Activated CD8-positive, alpha-beta memory T cell treated with anti-CD3 and anti-CD28 coated beads, Interleukin-2, amount 50 U/mL, for 24 hours (primary cell): ENCODE measurements around the gene SLC22A4.

Experiments used
- DNase-seq: peaks from one replicate; pipeline ENCODE4 v3.0.0-alpha.2; 2020; ENCODE audit errors: extremely low read depth

The SLC22A4 gene

DNA sequence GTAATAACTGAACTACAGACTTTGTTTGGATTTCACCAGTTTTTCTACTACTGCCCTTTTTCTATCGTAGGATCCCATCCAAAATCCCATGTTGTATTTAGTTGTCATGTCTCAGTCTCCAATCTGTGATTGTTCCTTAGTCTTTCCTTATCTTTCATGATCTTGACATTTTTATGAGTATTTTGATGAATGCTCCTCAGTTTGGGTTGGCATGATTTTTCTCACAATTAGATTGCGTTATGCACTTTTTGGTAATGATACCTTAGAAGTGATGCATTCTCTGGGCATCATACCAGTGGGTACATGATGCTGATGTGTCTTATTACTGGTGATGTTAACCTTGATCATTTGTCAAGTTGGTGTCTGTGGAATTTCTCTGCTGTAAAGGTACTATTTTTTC, 5.7 kb downstream of the SLC22A4 start:
- DNase-seq: no peak

GRCh38 chr5:132300577-132301343, 6.6 kb downstream of the SLC22A4 start:
- DNase-seq: no peak

DNA sequence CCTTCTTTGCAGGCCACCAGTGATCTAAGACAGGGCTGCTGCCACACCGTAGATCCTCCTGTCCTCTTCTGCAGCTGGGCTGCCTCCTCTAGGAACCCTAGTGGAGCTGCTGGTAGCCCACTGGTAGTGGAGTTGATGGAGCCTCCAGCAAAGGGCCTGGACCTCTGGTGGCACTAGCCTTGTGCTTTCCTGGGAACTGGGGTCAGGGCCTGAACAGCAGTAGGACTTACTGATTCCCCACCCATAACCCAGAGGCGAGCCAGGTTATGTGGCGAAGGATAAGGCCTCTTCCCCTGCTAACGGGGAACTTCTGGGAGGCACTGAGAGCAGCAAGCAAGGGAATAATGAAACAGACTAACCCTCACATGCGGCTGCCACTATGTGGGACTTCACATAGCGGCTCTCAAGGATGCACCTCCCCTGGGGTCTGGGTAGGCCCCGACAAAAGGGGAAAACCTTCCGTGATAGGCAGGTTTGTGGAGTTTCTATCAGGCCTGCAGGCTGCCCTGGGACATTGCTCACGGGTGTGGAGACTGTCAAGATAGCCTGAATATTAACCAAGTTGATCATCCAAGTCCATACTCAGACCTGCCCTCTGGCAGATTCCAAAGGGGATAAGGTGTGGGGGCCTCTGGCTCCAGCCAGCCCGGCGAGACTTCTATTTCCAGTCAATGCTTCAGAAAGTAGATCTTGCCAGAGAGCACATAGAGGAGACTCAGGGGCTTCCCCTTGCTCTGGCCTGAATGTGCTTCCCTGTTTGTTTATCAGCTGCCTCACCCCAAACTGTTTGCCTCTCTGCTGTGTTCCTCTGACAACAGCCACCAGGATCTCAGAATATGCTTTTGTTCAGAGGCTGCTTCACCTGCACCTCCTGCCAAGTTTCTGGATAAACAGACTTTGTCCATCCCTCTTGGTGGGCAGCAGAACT, 7.4 kb downstream of the SLC22A4 start:
- DNase-seq: no peak

DNA sequence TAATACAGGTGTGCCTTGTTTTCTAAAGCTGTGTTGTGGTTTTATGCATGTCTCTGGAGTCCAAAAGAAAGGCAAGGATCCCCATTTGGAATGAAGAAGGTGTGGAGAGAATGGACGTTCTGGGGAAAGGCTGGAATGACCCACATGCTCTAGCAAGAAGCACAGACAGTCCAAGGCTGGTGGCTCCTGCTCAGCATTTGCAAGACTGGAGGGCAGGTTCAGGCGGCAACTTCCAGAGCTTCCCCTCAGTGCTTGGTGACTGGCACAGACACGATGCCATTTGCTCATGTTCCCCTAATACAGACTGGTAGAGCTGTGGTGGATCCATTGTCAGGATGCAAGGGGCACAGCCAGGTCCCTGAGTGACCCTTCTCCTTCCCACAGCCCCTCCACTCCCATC, 8.2 kb downstream of the SLC22A4 start:
- no peak for DNase-seq

GRCh38 chr5:132303589-132303988, 9.4 kb downstream of the SLC22A4 start:
- no peak for DNase-seq

- no peak for DNase-seq
Measured at GRCh38 chr5:132305420-132305819, 11.2 kb downstream of the SLC22A4 start.

- DNase-seq: no peak
Measured at GRCh38 chr5:132308701-132309100, 14.5 kb downstream of the SLC22A4 start.

GRCh38 chr5:132309679-132310078, 15.5 kb downstream of the SLC22A4 start:
- DNase-seq: no peak

DNA sequence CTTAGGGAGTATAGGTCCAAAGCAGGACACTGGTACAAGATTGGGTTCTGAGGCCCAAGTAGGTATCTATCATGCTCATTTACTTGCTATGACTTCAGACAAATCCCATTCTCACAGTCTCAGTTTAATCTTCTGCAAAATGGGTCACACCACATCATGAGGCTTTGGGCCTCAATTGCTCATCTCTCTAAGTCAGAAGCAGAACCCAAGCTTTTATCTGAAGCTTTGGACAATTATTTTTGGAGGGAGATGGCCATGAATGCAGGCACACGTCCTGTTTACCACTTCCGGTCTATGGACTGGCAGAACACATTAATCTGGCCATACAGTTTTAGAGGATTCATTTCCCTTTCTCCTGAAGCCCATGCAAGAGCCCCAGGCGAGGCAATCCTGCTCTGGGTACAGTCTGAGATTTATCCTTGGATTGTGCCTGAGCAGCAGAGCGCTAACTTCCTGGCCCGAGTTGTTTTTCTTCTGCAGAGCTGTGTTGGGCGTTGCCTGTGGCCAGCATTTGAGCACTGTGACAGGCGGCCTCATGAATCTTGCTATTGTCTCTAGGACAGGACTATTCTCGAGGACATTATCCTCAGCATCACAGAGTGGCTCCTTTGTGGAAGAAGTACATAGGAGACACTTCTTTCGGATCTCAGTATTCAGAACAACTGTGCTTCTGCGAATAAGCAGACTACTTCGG, 16.1 kb downstream of the SLC22A4 start:
- DNase-seq: no peak

- no peak for DNase-seq
Measured at GRCh38 chr5:132313366-132313765, 19.2 kb downstream of the SLC22A4 start.

- DNase-seq: no peak
Measured at GRCh38 chr5:132313961-132314432, 19.8 kb downstream of the SLC22A4 start.

DNA sequence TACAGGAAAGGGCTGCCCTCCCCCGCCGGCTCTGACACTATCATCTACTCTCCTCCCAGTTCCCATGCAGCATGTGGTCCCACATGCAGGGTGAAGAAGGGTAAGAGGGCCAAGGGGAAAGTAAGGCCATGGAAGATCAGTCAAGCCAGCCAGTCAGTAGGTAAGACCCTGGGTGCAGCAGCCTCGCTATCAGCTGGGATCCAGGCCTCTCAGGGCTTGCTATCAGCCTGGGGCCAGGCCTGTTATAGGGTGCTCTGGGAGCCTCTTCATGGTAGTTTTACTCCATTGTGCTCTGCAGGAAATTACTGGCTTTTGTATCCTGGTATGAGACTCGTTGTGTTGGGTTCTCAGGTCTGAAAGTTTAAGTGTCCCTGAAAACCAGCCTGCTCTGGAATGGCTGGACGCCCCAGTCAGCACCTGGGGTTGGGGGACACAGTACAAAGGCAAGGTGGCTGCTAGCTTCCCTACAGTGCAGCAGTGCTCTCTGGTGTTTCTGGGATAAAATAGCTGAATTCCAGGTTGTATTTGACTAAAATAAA, 21.4 kb downstream of the SLC22A4 start:
- DNase-seq: no peak

DNA sequence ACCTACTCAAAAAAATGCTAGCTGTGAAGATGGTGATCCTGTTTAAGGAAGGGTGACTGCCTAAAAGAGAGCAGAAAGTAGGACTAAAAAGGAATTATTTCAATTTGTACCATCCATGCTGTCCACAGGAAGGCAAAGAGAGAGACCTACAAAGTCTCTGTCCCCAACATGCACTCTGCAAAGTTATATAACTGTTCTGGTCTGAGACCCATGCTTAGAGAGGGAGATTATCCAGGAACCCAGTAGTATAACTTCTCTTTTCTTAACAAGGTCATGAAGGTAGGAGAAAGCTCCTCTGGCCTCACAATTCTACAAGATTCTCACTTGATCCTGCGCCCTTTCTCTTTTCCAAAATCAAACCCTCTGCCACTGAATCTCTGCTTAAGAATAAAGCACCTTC, 25.8 kb downstream of the SLC22A4 start:
- DNase-seq: no peak

DNA sequence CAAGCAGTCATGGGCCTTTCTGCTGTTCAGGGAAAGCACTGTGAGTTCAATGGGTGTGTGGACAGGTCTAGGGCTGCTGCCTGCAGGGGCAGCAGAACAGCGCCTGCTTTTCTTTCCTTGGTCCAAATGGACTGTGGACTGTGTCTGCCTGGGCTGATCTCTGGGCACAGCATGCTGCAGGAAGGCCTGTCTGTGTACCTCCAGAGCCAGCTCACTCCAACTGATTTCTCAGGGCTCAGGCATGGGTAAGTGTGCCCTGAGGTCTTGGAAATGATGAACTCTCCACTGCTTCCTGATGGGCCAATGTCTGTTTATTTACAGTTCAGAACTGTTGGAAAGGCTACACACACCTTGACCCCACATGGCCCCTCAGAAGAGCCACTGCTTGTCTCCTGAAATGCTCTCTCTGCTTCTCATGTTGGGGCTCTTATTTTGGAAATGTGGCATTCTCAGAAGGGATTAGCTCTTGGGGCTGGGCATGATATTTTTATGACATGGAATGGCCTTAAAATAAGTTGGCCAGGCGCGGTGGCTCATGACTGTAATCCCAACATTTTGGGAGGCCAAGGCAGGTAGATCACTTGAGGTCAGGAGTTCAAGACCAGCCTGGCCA, 27.0 kb downstream of the SLC22A4 start:
- no peak for DNase-seq

DNA sequence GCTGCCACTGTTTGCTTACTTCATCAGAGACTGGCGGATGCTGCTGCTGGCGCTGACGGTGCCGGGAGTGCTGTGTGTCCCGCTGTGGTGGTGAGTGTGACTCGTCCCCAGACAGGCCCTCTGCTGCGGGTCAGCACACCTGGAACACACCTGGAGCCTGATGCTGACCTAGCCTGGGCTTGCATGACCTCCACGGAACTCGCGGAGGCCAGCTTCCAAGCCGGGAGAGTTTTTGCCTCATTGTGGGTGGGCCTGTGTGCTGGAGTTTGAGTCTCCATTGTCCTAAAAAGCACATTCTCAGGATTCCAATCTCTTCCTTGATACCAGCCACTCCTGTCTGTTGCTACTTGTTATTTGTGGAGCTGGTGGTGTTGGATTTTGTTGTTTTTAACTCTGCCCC, 28.1 kb downstream of the SLC22A4 start:
- DNase-seq: no peak

GRCh38 chr5:132323202-132323601, 29.0 kb downstream of the SLC22A4 start:
- no peak for DNase-seq

DNA sequence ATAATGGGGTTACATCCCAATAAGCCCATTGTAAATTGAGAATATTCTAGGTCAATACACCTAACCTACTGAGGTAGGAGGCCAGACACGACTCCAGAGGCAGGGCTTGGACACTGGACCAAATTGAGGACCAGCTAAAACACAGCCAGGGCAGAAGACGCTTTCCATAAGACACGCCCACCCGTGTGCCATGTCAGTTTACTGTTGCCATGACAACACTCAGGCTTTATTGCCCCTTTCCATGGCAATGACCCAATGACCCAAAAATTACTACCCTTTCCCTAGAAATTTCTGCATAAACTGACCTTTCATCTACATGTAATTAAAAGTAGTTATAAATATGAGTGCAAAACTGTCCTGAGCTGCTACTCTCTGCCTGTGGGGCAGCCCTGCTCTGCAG, 31.5 kb downstream of the SLC22A4 start:
- no peak for DNase-seq

- DNase-seq: no peak
Measured at GRCh38 chr5:132327252-132327955, 33.2 kb downstream of the SLC22A4 start.

DNA sequence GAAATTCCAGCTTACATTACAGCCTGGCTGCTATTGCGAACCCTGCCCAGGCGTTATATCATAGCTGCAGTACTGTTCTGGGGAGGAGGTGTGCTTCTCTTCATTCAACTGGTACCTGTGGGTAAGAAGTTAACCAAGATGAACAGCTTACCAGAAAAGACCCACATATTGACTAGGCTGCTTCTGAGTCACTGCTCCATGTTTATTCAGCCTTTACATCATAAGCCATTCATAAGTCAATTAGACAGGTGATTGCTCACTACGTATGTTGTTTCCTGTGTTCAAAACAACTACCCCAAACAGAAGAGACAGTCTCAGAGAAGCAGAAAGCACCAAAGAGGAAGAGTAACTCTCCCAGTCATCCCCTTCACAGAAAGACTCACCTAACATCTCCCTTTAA, 40.6 kb downstream of the SLC22A4 start:
- no peak for DNase-seq

DNA sequence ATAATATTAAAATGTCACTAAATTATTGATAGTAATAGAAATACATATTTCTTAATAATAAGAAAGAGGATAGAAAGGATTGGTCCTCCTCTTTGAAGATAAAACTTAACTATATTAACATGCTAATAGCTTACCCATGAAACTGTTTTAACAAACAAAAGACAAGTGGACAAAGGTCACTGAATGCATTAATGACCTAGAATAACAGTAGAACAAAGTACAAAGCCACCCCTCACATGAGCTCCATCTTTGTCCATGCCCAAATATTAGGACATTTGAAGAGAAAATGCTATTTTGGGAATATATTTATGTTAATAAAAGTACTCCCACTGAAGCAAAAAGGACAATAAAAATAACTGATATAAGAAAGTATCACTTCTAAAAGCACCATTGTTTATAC, 41.2 kb downstream of the SLC22A4 start:
- DNase-seq: no peak

- no peak for DNase-seq
Measured at GRCh38 chr5:132339502-132339901, 45.3 kb downstream of the SLC22A4 start.
